Measurements from ENCODE around the gene B3GALNT2.

B3GALNT2 gene

GRCh38 chr1:235450886-235451483, 53.3 kb downstream of the B3GALNT2 start:
- ATAC-seq (ENCODE audit: low read depth) (no peak), DNase-seq (ENCODE audit: low spot score) (no peak)
- Histone ChIP-seq H3K9me3 (ENCODE audit: severe bottlenecking) (no peaks in the 10 kb centered on the region), H3K36me3 (ENCODE audit: low read depth) (peaks cover 60% of the 10 kb centered on the region), H3K4me1 (ENCODE audit: insufficient read depth, poor library complexity, severe bottlenecking) (no peaks in the 10 kb centered on the region), H3K27ac (ENCODE audit: poor library complexity, severe bottlenecking) (no peak overlapping the region), H3K4me3 (ENCODE audit: severe bottlenecking) (no peak overlapping the region), H3K27me3 (ENCODE audit: insufficient read depth, poor library complexity, severe bottlenecking) (no peaks in the 10 kb centered on the region)
- TF ChIP-seq CTCF (IDR thresholded peaks at IDR 0.05; ENCODE audit: poor library complexity, severe bottlenecking), result no peak

- DNase-seq (ENCODE audit: low spot score) (no peak), ATAC-seq (ENCODE audit: low read depth) (no peak)
- Histone ChIP-seq H3K4me3 (ENCODE audit: severe bottlenecking) (no peak overlapping the region), H3K27ac (ENCODE audit: poor library complexity, severe bottlenecking) (no peak overlapping the region), H3K9me3 (ENCODE audit: severe bottlenecking) (no peaks in the 10 kb centered on the region), H3K4me1 (ENCODE audit: insufficient read depth, poor library complexity, severe bottlenecking) (no peaks in the 10 kb centered on the region), H3K27me3 (ENCODE audit: insufficient read depth, poor library complexity, severe bottlenecking) (no peaks in the 10 kb centered on the region), H3K36me3 (ENCODE audit: low read depth) (peaks cover 55% of the 10 kb centered on the region)
- TF ChIP-seq CTCF (IDR thresholded peaks at IDR 0.05; ENCODE audit: poor library complexity, severe bottlenecking), result no peak
Observed at GRCh38 chr1:235450433-235450832, 53.8 kb downstream of the B3GALNT2 start.

GRCh38 chr1:235448616-235449015, 55.6 kb downstream of the B3GALNT2 start:
- no peak overlapping the region for H3K27ac ChIP-seq (ENCODE audit: poor library complexity, severe bottlenecking)
- DNase-seq (ENCODE audit: low spot score) (no peak), ATAC-seq (ENCODE audit: low read depth) (no peak)
- no peak for TF ChIP-seq CTCF (IDR thresholded peaks at IDR 0.05; ENCODE audit: poor library complexity, severe bottlenecking)
- H3K27me3 ChIP-seq (ENCODE audit: insufficient read depth, poor library complexity, severe bottlenecking), result no peaks in the 10 kb centered on the region
- no peak overlapping the region for H3K4me3 ChIP-seq (ENCODE audit: severe bottlenecking)
- no peaks in the 10 kb centered on the region for H3K4me1 ChIP-seq (ENCODE audit: insufficient read depth, poor library complexity, severe bottlenecking)
- H3K36me3 ChIP-seq (ENCODE audit: low read depth), result peaks cover 50% of the 10 kb centered on the region
- H3K9me3 ChIP-seq (ENCODE audit: severe bottlenecking), result no peaks in the 10 kb centered on the region

- Histone ChIP-seq H3K4me3 (ENCODE audit: severe bottlenecking) (no peak overlapping the region), H3K36me3 (ENCODE audit: low read depth) (peaks cover 37% of the 10 kb centered on the region), H3K9me3 (ENCODE audit: severe bottlenecking) (no peaks in the 10 kb centered on the region), H3K27ac (ENCODE audit: poor library complexity, severe bottlenecking) (peak overlapping the region; percentile 36), H3K27me3 (ENCODE audit: insufficient read depth, poor library complexity, severe bottlenecking) (no peaks in the 10 kb centered on the region), H3K4me1 (ENCODE audit: insufficient read depth, poor library complexity, severe bottlenecking) (peaks cover 7% of the 10 kb centered on the region)
- no peak for DNase-seq (ENCODE audit: low spot score)
- no peak for TF ChIP-seq CTCF (IDR thresholded peaks at IDR 0.05; ENCODE audit: poor library complexity, severe bottlenecking)
- peak; percentile 71; the same call in 2 of the 3 replicates for ATAC-seq (ENCODE audit: low read depth)
Observed at GRCh38 chr1:235442788-235443429, 61.3 kb downstream of the B3GALNT2 start.

- Histone ChIP-seq H3K36me3 (ENCODE audit: low read depth) (peaks cover 31% of the 10 kb centered on the region), H3K4me3 (ENCODE audit: severe bottlenecking) (no peak overlapping the region)
- ATAC-seq (ENCODE audit: low read depth), result no peak
Observed at GRCh38 chr1:235441159-235441685, 63.0 kb downstream of the B3GALNT2 start.

More at GRCh38 chr1:235441159-235441685, 63.0 kb downstream of the B3GALNT2 start:
- Histone ChIP-seq H3K27ac (ENCODE audit: poor library complexity, severe bottlenecking) (no peak overlapping the region), H3K4me1 (ENCODE audit: insufficient read depth, poor library complexity, severe bottlenecking) (peaks cover 7% of the 10 kb centered on the region), H3K9me3 (ENCODE audit: severe bottlenecking) (no peaks in the 10 kb centered on the region), H3K27me3 (ENCODE audit: insufficient read depth, poor library complexity, severe bottlenecking) (no peaks in the 10 kb centered on the region)
- no peak for TF ChIP-seq CTCF (IDR thresholded peaks at IDR 0.05; ENCODE audit: poor library complexity, severe bottlenecking)
- no peak for DNase-seq (ENCODE audit: low spot score)

All from RWPE2 (cell line).